Neural progenitor cell (in vitro differentiated cells): ENCODE measurements around the gene MPP7. TPM values are rescaled to one million over a fixed set of nuclear protein-coding genes. Genes with fewer than 3 reads are reported as not detected.
"Not testable (repeated sequence)": the region's sequence is repeated elsewhere in the genome, so short reads cannot be mapped to it uniquely, and the experiment has no call there.

ENCODE experiments used
- DNase-seq: peaks from one replicate; pipeline ENCODE4 v3.0.0-alpha.2; 2016; ENCODE audit warnings: low spot score
- H2AFZ ChIP-seq: fragments of 200-600 bp; sonication (generic); replicated peaks from 2 replicates; pipeline ENCODE4 v1.6.1; 2016; ENCODE audit warnings: antibody characterized with exemption
- H3F3A ChIP-seq: fragments of 200-600 bp; sonication (generic); 2 replicates; pipeline ENCODE4 v1.6.1; 2016; ENCODE audit warnings: antibody characterized with exemption, low read depth
- H3K27ac ChIP-seq: fragments of 200-600 bp; sonication (generic); 2 replicates; pipeline ENCODE4 v1.5.1; 2016; ENCODE audit warnings: mild to moderate bottlenecking
- H3K27me3 ChIP-seq: fragments of 200-600 bp; sonication (generic); 2 replicates; pipeline ENCODE4 v1.6.1; 2016; ENCODE audit warnings: mild to moderate bottlenecking, moderate library complexity
- H3K36me3 ChIP-seq: fragments of 200-600 bp; sonication (generic); 2 replicates; pipeline ENCODE4 v1.5.1; 2016
- H3K4me1 ChIP-seq: fragments of 200-600 bp; sonication (generic); 2 replicates; pipeline ENCODE4 v1.6.1; 2016; ENCODE audit warnings: mixed run types
- H3K4me2 ChIP-seq: fragments of 200-600 bp; sonication (generic); 2 replicates; pipeline ENCODE4 v1.6.1; 2016
- H3K4me3 ChIP-seq: fragments of 200-600 bp; sonication (generic); 2 replicates; pipeline ENCODE4 v1.5.1; 2016
- H3K79me2 ChIP-seq: fragments of 200-600 bp; sonication (generic); 2 replicates; pipeline ENCODE4 v1.6.1; 2016; ENCODE audit warnings: low read depth
- H3K9ac ChIP-seq: fragments of 200-600 bp; sonication (generic); 2 replicates; pipeline ENCODE4 v1.6.1; 2016
- H3K9me3 ChIP-seq: fragments of 200-600 bp; sonication (generic); 2 replicates; pipeline ENCODE4 v1.5.1; 2016; ENCODE audit warnings: low read depth
- H4K20me1 ChIP-seq: fragments of 200-600 bp; sonication (generic); 2 replicates; pipeline ENCODE4 v1.6.1; 2016; ENCODE audit warnings: low read depth
- H3K27ac Mint-ChIP-seq: 3 replicates; pipeline ENCODE4 v1.8.0; 2021; ENCODE audit warnings: mixed read lengths
- H3K27me3 Mint-ChIP-seq: 2 replicates; pipeline ENCODE4 v1.8.0; 2022; ENCODE audit warnings: low read depth, mild to moderate bottlenecking, inconsistent platforms, moderate library complexity, mixed read lengths; ENCODE audit not compliant: insufficient read depth
- H3K36me3 Mint-ChIP-seq: 3 replicates; pipeline ENCODE4 v1.8.0; 2021; ENCODE audit warnings: mixed read lengths
- H3K4me1 Mint-ChIP-seq: 3 replicates; pipeline ENCODE4 v1.8.0; 2021; ENCODE audit warnings: mixed read lengths
- H3K4me3 Mint-ChIP-seq: 3 replicates; pipeline ENCODE4 v1.8.0; 2021; ENCODE audit warnings: mild to moderate bottlenecking, moderate library complexity, mixed read lengths
- H3K9me3 Mint-ChIP-seq: 3 replicates; pipeline ENCODE4 v1.8.0; 2020; ENCODE audit warnings: mixed read lengths
- CTCF ChIP-seq: fragments of 200-600 bp; sonication (generic); IDR thresholded peaks from 2 replicates; pipeline ENCODE4 v1.5.1; 2017; ENCODE audit warnings: antibody characterized with exemption, mild to moderate bottlenecking
- EZH2 ChIP-seq: fragments of 200-600 bp; sonication (generic); IDR thresholded peaks from 2 replicates; pipeline ENCODE4 v1.6.1; 2017; ENCODE audit warnings: antibody characterized with exemption, mild to moderate bottlenecking, moderate library complexity
- EZH2phosphoT487 ChIP-seq: fragments of 200-600 bp; sonication (generic); IDR thresholded peaks from 2 replicates; pipeline ENCODE4 v1.6.1; 2017; ENCODE audit warnings: antibody characterized with exemption
- total RNA-seq: library from RNA; depleted of rRNA; stranded (reverse); fragments of >200 nt; gene quantifications from 2 replicates; pipeline ENCODE4 v1.2.3, GENCODE V29; 2015; ENCODE audit warnings: low replicate concordance

Gene MPP7
- total RNA-seq, 1 donor from 2014 or later: 8.5 TPM

GRCh38 chr10:28343252-28343651 lies 40.4 kb upstream of the MPP7 start:
- Histone ChIP-seq H3K27me3 (no peaks in the 10 kb centered on the region), H4K20me1 (no peaks in the 10 kb centered on the region), H3K4me3 (no peak overlapping the region), H2AFZ (no peak overlapping the region), H3K27ac (no peak overlapping the region), H3K4me2 (no peak overlapping the region), H3K4me1 (no peaks in the 10 kb centered on the region), H3K9me3 (no peaks in the 10 kb centered on the region), H3K36me3 (no peaks in the 10 kb centered on the region), H3F3A (no peaks in the 10 kb centered on the region), H3K9ac (no peak overlapping the region), H3K79me2 (no peaks in the 10 kb centered on the region)
- Mint-ChIP-seq H3K4me3 (no peak overlapping the region), H3K9me3 (peaks cover 6% of the 10 kb centered on the region), H3K36me3 (no peaks in the 10 kb centered on the region), H3K4me1 (no peaks in the 10 kb centered on the region), H3K27me3 (peaks cover 3% of the 10 kb centered on the region), H3K27ac (no peak overlapping the region)
- no peak for DNase-seq
- TF ChIP-seq EZH2 (no peak), EZH2phosphoT487 (no peak), CTCF (no peak)

GRCh38 chr10:28341679-28342078 lies 38.8 kb upstream of the MPP7 start:
- not testable (repeated sequence) for H3K4me1 ChIP-seq, H3K27me3 ChIP-seq, H3K9ac ChIP-seq, H2AFZ ChIP-seq, H3K4me3 Mint-ChIP-seq, DNase-seq, H3K27me3 Mint-ChIP-seq, H3K79me2 ChIP-seq, H3K36me3 Mint-ChIP-seq, H3K4me2 ChIP-seq, H3K27ac Mint-ChIP-seq, H3K27ac ChIP-seq, H3K36me3 ChIP-seq, H3K4me3 ChIP-seq, H3K4me1 Mint-ChIP-seq, H3K9me3 ChIP-seq, H4K20me1 ChIP-seq, H3K9me3 Mint-ChIP-seq, H3F3A ChIP-seq

GRCh38 chr10:28332726-28333125 lies 29.9 kb upstream of the MPP7 start:
- Histone ChIP-seq H3K4me3 (no peak overlapping the region), H3K9ac (no peak overlapping the region), H4K20me1 (no peaks in the 10 kb centered on the region), H3F3A (no peaks in the 10 kb centered on the region), H2AFZ (no peak overlapping the region), H3K4me2 (no peak overlapping the region), H3K36me3 (no peaks in the 10 kb centered on the region), H3K27me3 (no peaks in the 10 kb centered on the region), H3K79me2 (no peaks in the 10 kb centered on the region), H3K9me3 (no peaks in the 10 kb centered on the region), H3K27ac (no peak overlapping the region), H3K4me1 (no peaks in the 10 kb centered on the region)
- TF ChIP-seq EZH2phosphoT487 (no peak), EZH2 (no peak), CTCF (no peak)
- H3K27ac Mint-ChIP-seq: no peak overlapping the region
- H3K9me3 Mint-ChIP-seq: no peaks in the 10 kb centered on the region
- peaks cover 4% of the 10 kb centered on the region for H3K4me1 Mint-ChIP-seq
- no peaks in the 10 kb centered on the region for H3K36me3 Mint-ChIP-seq
- no peak for DNase-seq
- no peak overlapping the region for H3K4me3 Mint-ChIP-seq
- H3K27me3 Mint-ChIP-seq: peaks cover 2% of the 10 kb centered on the region

- Histone ChIP-seq H3K4me1 (no peaks in the 10 kb centered on the region), H3K9ac (no peak overlapping the region), H3K9me3 (no peaks in the 10 kb centered on the region), H3K4me3 (no peak overlapping the region), H3F3A (no peaks in the 10 kb centered on the region), H3K27ac (no peak overlapping the region), H3K4me2 (no peak overlapping the region), H3K79me2 (no peaks in the 10 kb centered on the region), H2AFZ (no peak overlapping the region), H3K27me3 (no peaks in the 10 kb centered on the region), H4K20me1 (no peaks in the 10 kb centered on the region), H3K36me3 (no peaks in the 10 kb centered on the region)
- Mint-ChIP-seq H3K4me3 (no peak overlapping the region), H3K27me3 (peaks cover 2% of the 10 kb centered on the region), H3K9me3 (no peaks in the 10 kb centered on the region), H3K36me3 (no peaks in the 10 kb centered on the region), H3K4me1 (peaks cover 5% of the 10 kb centered on the region), H3K27ac (no peak overlapping the region)
- TF ChIP-seq EZH2: no peak
- no peak for TF ChIP-seq EZH2phosphoT487
- TF ChIP-seq CTCF: no peak
- DNase-seq: no peak
Measured at GRCh38 chr10:28331841-28332240, 29.0 kb upstream of the MPP7 start.
